Lower leg skin (tissue), 3 donors: Measurements from ENCODE around the gene FARS2.

Experiments
- POLR2A ChIP-seq, 2 donors: fragments of 450-650 bp; IDR thresholded peaks; one replicate each; pipeline ENCODE4 v1.6.1; 2016 to 2017; ENCODE audit warnings: antibody characterized with exemption in 2 of 2, mild to moderate bottlenecking in 1 of 2, moderate library complexity in 1 of 2
- TF ChIP-seq, protein P1 (sequence below), 3 donors: fragments of 450-650 bp; IDR thresholded peaks; one replicate each; pipeline ENCODE4 v1.5.1; 2016; ENCODE audit warnings: antibody characterized with exemption in 3 of 3, mild to moderate bottlenecking in 3 of 3, moderate library complexity in 2 of 3

DNA sequence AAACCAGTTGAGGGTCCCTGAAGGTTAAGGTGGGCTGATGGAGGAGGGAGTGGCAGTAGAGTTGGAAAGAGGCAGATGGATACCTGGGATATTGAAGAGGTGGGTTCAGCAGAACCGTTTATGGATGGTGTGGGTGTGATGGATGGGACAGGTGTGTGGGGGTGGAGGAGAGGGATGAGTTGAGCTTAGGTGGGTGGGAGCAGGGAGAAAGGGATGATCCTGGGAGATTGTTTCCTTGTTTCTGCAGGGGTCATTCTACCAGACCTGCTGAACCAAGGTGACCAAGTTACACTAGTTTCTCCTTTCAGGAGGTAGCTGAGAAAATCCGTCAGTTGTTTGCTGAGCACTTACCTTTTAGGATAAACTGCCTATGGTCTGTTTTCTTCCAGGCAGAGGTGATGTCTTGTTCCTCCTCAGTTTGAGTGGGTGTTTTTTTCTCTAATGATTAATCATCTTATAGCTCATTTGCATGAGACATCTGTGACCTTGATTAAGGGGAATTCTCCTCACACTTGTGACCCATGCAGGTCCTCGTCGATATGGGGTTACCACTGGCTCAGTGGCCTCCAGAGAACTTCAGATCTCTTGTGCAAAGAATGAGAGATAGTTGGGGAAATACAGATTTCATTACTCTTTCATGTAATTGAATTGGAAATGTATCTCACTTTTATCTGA, 53.0 kb downstream of the FARS2 start:
- TF ChIP-seq, protein P1, sequence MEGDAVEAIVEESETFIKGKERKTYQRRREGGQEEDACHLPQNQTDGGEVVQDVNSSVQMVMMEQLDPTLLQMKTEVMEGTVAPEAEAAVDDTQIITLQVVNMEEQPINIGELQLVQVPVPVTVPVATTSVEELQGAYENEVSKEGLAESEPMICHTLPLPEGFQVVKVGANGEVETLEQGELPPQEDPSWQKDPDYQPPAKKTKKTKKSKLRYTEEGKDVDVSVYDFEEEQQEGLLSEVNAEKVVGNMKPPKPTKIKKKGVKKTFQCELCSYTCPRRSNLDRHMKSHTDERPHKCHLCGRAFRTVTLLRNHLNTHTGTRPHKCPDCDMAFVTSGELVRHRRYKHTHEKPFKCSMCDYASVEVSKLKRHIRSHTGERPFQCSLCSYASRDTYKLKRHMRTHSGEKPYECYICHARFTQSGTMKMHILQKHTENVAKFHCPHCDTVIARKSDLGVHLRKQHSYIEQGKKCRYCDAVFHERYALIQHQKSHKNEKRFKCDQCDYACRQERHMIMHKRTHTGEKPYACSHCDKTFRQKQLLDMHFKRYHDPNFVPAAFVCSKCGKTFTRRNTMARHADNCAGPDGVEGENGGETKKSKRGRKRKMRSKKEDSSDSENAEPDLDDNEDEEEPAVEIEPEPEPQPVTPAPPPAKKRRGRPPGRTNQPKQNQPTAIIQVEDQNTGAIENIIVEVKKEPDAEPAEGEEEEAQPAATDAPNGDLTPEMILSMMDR (IDR thresholded peaks at IDR 0.05), result no peak
- TF ChIP-seq POLR2A (IDR thresholded peaks at IDR 0.05), result no peak
